AG09319 (cell line): Measurements from ENCODE around the gene COG3.
A peak's percentile ranks its signal among the peaks of the same experiment; 100 is the strongest.

ENCODE experiments used
- DNase-seq: peaks from one replicate; pipeline ENCODE4 v3.0.0-alpha.2; 2010; ENCODE audit warnings: low read depth; ENCODE audit errors: extremely low read depth
- CTCF ChIP-seq: IDR thresholded peaks from 2 replicates; pipeline ENCODE4 v1.5.1; 2011; ENCODE audit warnings: low read depth, mild to moderate bottlenecking, inconsistent platforms, low read length, moderate library complexity

COG3 gene

GRCh38 chr13:45490068-45490467, 25.3 kb downstream of the COG3 start:
- no peak for TF ChIP-seq CTCF
- no peak for DNase-seq

GRCh38 chr13:45492538-45492937, 27.8 kb downstream of the COG3 start:
- TF ChIP-seq CTCF, result no peak
- no peak for DNase-seq

GRCh38 chr13:45496942-45497341, 32.2 kb downstream of the COG3 start:
- DNase-seq, result no peak
- no peak for TF ChIP-seq CTCF

GRCh38 chr13:45500492-45501174, 35.9 kb downstream of the COG3 start:
- peak; percentile 52 for DNase-seq
- TF ChIP-seq CTCF, result no peak

- DNase-seq, result no peak
Observed at GRCh38 chr13:45501175-45501526, 36.4 kb downstream of the COG3 start.

GRCh38 chr13:45503658-45504057, 38.9 kb downstream of the COG3 start:
- TF ChIP-seq CTCF, result no peak

More at GRCh38 chr13:45501175-45501526, 36.4 kb downstream of the COG3 start:
- TF ChIP-seq CTCF, result no peak

GRCh38 chr13:45506811-45507210, 42.1 kb downstream of the COG3 start:
- no peak for TF ChIP-seq CTCF

More at GRCh38 chr13:45503658-45504057, 38.9 kb downstream of the COG3 start:
- no peak for DNase-seq

More at GRCh38 chr13:45506811-45507210, 42.1 kb downstream of the COG3 start:
- DNase-seq, result no peak
